Measurements from ENCODE around the gene ABR.

GRCh38 chr17:1203111-1203966 is 23.6 kb upstream of the ABR start:
- TF ChIP-seq, protein P1, sequence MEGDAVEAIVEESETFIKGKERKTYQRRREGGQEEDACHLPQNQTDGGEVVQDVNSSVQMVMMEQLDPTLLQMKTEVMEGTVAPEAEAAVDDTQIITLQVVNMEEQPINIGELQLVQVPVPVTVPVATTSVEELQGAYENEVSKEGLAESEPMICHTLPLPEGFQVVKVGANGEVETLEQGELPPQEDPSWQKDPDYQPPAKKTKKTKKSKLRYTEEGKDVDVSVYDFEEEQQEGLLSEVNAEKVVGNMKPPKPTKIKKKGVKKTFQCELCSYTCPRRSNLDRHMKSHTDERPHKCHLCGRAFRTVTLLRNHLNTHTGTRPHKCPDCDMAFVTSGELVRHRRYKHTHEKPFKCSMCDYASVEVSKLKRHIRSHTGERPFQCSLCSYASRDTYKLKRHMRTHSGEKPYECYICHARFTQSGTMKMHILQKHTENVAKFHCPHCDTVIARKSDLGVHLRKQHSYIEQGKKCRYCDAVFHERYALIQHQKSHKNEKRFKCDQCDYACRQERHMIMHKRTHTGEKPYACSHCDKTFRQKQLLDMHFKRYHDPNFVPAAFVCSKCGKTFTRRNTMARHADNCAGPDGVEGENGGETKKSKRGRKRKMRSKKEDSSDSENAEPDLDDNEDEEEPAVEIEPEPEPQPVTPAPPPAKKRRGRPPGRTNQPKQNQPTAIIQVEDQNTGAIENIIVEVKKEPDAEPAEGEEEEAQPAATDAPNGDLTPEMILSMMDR (IDR thresholded peaks at IDR 0.05; ENCODE audit: low read depth, low read length, missing input control): no peak
- TF ChIP-seq, protein P2, sequence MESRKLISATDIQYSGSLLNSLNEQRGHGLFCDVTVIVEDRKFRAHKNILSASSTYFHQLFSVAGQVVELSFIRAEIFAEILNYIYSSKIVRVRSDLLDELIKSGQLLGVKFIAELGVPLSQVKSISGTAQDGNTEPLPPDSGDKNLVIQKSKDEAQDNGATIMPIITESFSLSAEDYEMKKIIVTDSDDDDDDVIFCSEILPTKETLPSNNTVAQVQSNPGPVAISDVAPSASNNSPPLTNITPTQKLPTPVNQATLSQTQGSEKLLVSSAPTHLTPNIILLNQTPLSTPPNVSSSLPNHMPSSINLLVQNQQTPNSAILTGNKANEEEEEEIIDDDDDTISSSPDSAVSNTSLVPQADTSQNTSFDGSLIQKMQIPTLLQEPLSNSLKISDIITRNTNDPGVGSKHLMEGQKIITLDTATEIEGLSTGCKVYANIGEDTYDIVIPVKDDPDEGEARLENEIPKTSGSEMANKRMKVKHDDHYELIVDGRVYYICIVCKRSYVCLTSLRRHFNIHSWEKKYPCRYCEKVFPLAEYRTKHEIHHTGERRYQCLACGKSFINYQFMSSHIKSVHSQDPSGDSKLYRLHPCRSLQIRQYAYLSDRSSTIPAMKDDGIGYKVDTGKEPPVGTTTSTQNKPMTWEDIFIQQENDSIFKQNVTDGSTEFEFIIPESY (IDR thresholded peaks at IDR 0.05): no peak
- TF ChIP-seq TAF1 (conservative IDR thresholded peaks at IDR 0.05) (no peak), GABPA (IDR thresholded peaks at IDR 0.05 in 1 of 2, conservative IDR thresholded peaks at IDR 0.05 in 1 of 2) (no peak), RAD21 (IDR thresholded peaks at IDR 0.05) (no peak), HNF4A (conservative IDR thresholded peaks at IDR 0.05) (no peak), FOXA1 (IDR thresholded peaks at IDR 0.05) (no peak), ATF3 (IDR thresholded peaks at IDR 0.05) (no peak), SP1 (IDR thresholded peaks at IDR 0.05) (no peak), YY1 (IDR thresholded peaks at IDR 0.05) (no peak), EGR1 (IDR thresholded peaks at IDR 0.05; ENCODE audit: low read depth in 2 of 2) (no peak), REST (IDR thresholded peaks at IDR 0.05) (no peak), NR2F2 (IDR thresholded peaks at IDR 0.05) (no peak)
- TF ChIP-seq, protein P3, sequence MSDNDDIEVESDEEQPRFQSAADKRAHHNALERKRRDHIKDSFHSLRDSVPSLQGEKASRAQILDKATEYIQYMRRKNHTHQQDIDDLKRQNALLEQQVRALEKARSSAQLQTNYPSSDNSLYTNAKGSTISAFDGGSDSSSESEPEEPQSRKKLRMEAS (IDR thresholded peaks at IDR 0.05): no peak

Measured in liver (tissue), 3 donors.